PFSK-1 (cell line): ENCODE results near the gene COL9A3.

Experiments used
- FOXP2 ChIP-seq: optimal IDR thresholded peaks from 2 replicates; pipeline ENCODE3; 2011; ENCODE audit warnings: borderline replicate concordance, control low read depth, inconsistent platforms; ENCODE audit not compliant: insufficient read depth; ENCODE audit errors: extremely low read length, extremely low read depth
- POLR2AphosphoS5 ChIP-seq: IDR thresholded peaks from 2 replicates; pipeline ENCODE4 v1.6.1; 2012; ENCODE audit warnings: low read depth, mild to moderate bottlenecking, control low read depth, low read length, moderate library complexity
- SIN3A ChIP-seq: IDR thresholded peaks from 2 replicates; pipeline ENCODE4 v1.6.1; 2012; ENCODE audit warnings: mild to moderate bottlenecking, low read length, moderate library complexity, borderline replicate concordance; ENCODE audit not compliant: insufficient read depth
- TAF1 ChIP-seq: IDR thresholded peaks from 2 replicates; pipeline ENCODE4 v1.6.1; 2012; ENCODE audit warnings: low read length, control low read depth, borderline replicate concordance; ENCODE audit not compliant: insufficient read depth
- TF ChIP-seq, protein P1 (sequence below), 2 experiments: IDR thresholded peaks; 2 replicates each; pipeline versions ENCODE4 v1.6.1 to v1.8.0; 2011 to 2012; ENCODE audit warnings: low read depth in 2 of 2, low read length in 2 of 2, control low read depth in 1 of 2, inconsistent platforms in 1 of 2, mild to moderate bottlenecking in 1 of 2, moderate library complexity in 1 of 2; ENCODE audit not compliant: insufficient read depth in 1 of 2

COL9A3 gene

DNA sequence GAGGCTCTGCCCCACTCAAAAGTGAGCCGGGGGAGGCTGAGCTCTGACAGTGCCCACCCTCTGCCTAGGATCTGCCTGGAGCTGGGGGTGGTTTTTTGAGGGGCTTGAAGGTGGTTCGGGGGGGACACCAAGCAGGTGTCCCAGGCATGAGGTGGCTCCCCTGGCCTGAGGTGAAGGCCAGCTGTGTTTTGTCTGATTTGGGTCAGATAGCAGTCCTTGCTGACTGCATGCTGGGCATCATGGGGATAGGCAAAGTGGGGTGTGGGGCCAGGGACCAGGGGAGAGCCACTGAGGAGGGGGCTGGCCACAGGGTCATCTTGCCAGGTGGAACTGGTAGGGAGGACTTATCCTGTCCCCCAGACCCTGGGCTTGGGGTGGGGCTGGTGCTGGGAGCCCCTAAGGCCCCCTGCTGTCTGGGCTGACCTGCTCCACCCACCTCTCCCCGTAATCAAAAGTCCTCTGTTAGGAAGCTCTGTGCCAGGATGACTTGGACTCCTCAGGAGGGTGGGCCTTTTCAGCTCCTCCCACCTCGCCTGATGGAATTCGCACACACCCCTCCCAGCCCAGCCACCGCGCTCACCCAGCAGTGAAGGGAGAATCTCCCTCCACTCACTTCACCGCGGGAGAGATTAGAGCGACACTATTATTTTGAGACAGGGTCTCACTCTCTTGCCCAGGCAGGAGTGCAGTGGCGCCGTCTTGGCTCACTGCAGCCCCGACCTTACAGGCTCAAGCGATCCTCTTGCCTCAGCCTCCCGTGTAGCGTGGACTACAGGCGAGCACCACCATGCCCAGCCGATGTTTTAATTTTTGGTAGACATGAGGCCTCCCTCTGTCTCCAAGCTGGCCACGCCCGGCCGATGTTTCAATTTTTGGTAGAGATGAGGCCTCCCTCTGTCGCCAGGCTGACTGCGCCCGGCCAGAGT lies 1.5 kb upstream of the COL9A3 start:
- TF ChIP-seq POLR2AphosphoS5 (no peak), SIN3A (no peak), FOXP2 (no peak), TAF1 (no peak)
- TF ChIP-seq, protein P1, sequence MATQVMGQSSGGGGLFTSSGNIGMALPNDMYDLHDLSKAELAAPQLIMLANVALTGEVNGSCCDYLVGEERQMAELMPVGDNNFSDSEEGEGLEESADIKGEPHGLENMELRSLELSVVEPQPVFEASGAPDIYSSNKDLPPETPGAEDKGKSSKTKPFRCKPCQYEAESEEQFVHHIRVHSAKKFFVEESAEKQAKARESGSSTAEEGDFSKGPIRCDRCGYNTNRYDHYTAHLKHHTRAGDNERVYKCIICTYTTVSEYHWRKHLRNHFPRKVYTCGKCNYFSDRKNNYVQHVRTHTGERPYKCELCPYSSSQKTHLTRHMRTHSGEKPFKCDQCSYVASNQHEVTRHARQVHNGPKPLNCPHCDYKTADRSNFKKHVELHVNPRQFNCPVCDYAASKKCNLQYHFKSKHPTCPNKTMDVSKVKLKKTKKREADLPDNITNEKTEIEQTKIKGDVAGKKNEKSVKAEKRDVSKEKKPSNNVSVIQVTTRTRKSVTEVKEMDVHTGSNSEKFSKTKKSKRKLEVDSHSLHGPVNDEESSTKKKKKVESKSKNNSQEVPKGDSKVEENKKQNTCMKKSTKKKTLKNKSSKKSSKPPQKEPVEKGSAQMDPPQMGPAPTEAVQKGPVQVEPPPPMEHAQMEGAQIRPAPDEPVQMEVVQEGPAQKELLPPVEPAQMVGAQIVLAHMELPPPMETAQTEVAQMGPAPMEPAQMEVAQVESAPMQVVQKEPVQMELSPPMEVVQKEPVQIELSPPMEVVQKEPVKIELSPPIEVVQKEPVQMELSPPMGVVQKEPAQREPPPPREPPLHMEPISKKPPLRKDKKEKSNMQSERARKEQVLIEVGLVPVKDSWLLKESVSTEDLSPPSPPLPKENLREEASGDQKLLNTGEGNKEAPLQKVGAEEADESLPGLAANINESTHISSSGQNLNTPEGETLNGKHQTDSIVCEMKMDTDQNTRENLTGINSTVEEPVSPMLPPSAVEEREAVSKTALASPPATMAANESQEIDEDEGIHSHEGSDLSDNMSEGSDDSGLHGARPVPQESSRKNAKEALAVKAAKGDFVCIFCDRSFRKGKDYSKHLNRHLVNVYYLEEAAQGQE (IDR thresholded peaks at IDR 0.05; ENCODE audit: insufficient read depth in 1 of 2, low read depth in 2 of 2, low read length in 2 of 2) = no peak

DNA sequence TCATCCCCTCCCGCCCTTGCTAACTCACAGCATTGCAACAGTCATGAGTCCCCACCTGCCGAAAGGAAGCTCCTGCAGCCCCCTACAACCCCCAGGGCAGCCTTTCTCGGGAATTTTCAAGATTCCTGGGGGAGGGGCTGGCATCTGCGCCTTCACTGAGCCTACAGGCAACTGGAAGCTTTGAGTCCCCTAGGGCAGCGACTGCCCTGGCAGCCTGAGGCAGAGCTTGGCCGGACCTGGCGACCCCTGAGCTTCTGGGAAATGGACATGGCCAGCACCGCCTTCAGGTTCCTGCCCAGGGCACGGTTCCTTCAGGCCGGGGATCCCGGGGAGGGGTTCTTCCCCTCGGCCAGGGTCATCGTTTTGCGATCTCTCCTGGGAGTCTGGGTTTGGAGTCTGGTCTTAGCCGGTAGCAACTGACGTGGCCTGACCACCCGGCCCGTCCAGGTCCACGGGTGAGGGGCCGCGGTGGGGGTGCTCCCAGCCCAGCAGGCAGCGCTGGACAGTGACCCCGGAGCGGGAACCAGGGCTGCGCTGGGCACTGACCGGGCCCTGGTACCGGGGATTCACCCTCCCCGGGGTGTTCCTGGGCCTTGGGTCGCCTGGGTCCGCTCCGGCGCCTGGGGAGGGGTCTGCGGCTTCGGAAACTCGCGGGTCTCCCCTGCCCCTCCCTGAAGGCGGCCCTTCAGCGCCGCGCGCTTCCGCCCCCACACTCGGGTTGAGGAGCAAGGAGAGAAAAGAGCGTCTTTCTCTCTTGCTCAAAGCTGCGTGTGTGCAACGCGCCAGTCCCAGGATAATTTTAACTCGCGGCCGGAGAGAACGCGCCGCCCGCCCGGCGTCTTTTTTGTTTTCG lies 593 bp upstream of the COL9A3 start:
- no peak for TF ChIP-seq SIN3A
- TF ChIP-seq, protein P1 (IDR thresholded peaks at IDR 0.05; ENCODE audit: insufficient read depth in 1 of 2, low read depth in 2 of 2, low read length in 2 of 2) = no peak
- TF ChIP-seq FOXP2 = no peak
- no peak for TF ChIP-seq POLR2AphosphoS5
- TF ChIP-seq TAF1 = no peak

DNA sequence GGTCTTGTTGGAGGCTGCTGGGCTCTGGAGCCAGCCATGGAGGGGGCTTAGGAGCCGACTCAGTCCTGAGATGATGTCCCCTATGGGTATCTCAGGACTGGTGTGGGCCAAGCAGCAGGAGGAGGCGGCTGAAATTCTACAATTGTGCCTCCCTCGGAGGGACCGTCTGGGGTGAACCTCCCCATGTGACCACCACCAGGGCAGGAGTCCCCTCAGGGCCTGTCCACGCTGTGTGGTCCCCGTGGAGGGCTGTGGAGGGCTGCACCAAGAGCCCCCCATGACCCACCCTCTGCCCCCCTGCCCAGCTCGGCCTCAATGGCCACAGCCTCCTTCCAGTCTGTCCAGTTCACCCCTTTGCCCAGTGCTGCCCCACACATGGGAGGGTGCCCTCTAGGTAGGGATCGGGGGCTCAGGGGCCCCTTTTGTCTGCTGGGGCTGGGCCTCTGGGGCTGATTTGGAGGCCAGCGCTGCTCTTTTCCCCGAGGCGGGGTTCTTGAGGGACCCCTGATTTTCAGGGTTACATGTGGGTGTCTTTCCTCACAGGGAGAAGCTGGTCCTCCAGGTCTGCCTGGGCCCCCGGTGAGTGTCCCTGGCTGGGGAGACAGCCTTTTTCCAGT lies 1.2 kb downstream of the COL9A3 start:
- no peak for TF ChIP-seq POLR2AphosphoS5

DNA sequence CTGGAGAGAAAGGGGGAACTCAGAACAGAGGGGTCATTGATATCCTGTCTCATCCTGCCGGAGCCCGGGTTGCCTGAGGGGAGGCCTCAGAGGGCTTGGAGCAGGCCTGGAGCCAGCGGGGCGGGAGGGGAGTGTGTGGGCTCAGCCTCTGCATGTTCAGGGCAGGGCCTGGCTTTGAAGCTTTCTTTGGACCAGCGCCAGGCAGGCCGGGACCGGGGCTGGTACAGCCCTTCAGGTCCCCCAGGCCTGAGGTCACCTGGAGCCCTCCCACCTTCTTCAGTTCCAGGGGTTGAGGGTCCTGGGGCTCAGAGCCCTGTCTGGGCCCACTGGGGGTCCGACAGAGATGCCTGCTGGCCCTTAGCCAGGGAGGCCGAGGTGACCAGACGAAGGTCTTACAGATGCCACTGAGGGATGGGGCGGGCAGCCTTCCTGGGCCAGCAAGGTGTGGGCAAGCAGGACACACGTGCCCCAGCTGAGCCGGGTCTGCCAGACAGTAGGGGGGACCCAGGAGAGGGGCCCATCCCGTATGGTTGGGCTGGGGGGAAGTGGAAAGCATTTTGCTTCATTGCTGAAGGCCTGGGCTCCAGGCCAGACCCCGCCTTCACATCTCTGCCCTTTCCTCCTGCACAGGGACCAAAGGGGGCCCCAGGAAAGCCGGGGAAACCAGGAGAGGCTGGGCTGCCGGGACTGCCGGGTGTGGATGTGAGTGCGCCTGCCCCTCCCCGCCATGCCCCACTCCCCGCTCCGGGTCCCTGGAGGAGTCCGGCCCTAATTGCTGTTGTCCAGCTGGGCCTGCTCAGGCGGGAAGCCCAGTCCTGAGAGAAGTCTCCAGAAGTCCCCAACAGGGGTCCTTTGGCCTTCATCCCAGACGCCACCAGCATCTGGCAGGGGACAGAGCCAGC lies 2.0 kb downstream of the COL9A3 start:
- TF ChIP-seq, protein P1 (IDR thresholded peaks at IDR 0.05; ENCODE audit: insufficient read depth in 1 of 2, low read depth in 2 of 2, low read length in 2 of 2) = no peak
- no peak for TF ChIP-seq POLR2AphosphoS5
- no peak for TF ChIP-seq TAF1
- no peak for TF ChIP-seq SIN3A
- peak; percentile 9 for TF ChIP-seq FOXP2
